Measurements from ENCODE around the gene TBCK.

TBCK gene

DNA sequence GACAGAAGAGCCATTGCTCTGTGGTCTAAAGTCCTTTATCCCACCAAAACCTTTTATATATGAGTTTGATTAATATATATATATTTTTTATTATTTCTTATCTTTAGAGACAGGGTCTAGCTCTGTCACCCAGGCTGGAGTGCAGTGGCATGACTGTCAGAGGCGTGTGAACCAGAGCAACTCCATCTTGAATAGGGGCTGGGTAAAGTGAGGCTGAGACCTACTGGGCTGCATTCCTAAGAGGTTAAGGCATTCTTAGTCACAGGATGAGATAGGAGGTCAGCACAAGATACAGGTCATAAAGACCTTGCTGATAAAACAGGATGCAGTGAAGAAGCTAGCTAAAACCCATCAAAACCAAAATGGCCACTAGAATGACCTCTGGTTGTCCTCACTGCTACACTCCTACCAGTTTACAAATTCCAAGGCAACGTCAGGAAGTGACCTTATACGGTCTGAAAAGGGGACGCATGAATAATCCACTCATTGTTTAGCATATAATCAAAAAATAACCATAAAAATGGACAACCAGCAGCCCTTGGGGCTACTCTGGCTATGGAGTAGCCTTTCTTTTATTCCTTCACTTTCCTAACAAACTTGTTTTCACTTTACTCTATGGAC is 10.5 kb downstream of the TBCK start:
- TF ChIP-seq, protein P1, sequence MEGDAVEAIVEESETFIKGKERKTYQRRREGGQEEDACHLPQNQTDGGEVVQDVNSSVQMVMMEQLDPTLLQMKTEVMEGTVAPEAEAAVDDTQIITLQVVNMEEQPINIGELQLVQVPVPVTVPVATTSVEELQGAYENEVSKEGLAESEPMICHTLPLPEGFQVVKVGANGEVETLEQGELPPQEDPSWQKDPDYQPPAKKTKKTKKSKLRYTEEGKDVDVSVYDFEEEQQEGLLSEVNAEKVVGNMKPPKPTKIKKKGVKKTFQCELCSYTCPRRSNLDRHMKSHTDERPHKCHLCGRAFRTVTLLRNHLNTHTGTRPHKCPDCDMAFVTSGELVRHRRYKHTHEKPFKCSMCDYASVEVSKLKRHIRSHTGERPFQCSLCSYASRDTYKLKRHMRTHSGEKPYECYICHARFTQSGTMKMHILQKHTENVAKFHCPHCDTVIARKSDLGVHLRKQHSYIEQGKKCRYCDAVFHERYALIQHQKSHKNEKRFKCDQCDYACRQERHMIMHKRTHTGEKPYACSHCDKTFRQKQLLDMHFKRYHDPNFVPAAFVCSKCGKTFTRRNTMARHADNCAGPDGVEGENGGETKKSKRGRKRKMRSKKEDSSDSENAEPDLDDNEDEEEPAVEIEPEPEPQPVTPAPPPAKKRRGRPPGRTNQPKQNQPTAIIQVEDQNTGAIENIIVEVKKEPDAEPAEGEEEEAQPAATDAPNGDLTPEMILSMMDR (conservative IDR thresholded peaks at IDR 0.05; ENCODE audit: control insufficient read depth, insufficient read depth, low read depth, low read length): no peak
- no peak for DNase-seq (ENCODE audit: low read depth)
- H3K4me3 ChIP-seq (ENCODE audit: control insufficient read depth, low read depth, low read length): no peak overlapping the region

DNA sequence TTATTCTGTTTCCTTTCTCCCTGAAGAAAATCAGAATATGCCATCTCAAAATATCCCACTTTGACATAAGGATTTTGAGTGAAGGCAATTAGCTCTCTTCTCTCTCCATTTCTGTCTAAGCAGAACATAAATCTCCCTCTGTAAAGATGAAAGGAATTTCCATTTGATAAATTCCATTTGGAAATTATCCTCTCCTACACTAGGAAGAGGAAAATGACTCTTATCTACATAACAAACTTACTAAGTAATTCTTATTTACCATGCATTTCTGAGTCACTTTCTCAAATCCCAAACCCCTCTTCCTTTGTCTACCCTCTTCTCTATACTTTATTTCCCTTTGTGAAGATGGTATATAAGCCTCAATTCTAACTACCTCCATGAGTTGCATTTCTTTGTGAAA is 11.4 kb downstream of the TBCK start:
- TF ChIP-seq, protein P1 (conservative IDR thresholded peaks at IDR 0.05; ENCODE audit: control insufficient read depth, insufficient read depth, low read depth, low read length): no peak
- DNase-seq (ENCODE audit: low read depth): no peak

DNA sequence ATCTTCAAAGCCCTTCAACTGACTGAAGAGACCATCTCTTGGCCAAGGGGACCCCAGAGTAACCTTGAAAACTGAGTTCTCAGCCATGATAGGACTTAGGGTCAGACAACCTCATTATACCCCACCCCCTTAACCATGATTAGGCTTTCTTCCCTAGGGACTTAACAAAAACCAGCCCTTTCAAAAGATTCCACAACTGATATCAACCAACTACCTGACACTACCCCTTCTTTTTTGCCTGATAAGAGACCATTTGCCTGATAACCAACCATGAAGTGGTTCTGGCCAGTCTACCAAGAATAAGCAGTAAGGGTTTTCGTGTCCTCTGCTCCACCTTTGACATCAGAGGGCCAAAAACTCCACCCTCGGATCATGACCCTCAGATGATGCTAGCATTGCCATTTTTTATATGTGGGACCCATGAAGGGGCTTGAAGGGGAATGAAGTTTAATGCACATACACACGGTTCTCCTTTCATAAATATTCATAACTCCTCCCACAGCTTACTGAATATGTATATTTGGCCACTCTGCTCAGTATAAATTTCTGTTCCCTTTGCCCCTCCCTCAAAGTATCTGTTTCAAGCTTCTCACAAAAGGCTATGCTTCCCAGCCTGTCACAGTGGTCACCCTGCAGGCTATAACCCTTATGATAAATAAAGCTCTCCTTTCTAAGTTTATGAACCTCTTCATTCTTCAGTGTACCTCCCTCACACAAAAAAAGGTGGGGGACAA is 12.3 kb downstream of the TBCK start:
- H3K4me3 ChIP-seq (ENCODE audit: control insufficient read depth, low read depth, low read length): no peak overlapping the region
- no peak for DNase-seq (ENCODE audit: low read depth)
- TF ChIP-seq, protein P1 (conservative IDR thresholded peaks at IDR 0.05; ENCODE audit: control insufficient read depth, insufficient read depth, low read depth, low read length): no peak

More for the DNA sequence above, 11.4 kb downstream of the TBCK start:
- H3K4me3 ChIP-seq (ENCODE audit: control insufficient read depth, low read depth, low read length): no peak overlapping the region

DNA sequence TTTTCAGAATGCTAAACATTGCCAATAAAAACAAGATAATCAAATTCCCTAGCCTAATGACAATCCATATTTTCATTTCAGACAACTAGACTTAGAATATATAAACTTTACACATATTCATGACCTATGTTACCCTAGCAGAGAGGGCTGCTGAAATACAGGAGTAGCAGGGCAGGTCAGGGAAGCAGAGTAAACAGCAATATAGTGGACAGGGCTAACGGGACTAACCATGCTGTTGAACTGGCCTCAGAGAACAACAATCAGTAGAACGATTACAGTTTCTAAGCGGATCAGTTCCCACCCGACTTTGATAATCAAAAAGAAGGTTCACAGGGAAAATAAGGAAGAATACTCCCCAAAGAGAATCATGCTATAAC is 14.0 kb downstream of the TBCK start:
- DNase-seq (ENCODE audit: low read depth): no peak
- TF ChIP-seq, protein P1 (conservative IDR thresholded peaks at IDR 0.05; ENCODE audit: control insufficient read depth, insufficient read depth, low read depth, low read length): no peak
- H3K4me3 ChIP-seq (ENCODE audit: control insufficient read depth, low read depth, low read length): no peak overlapping the region

DNA sequence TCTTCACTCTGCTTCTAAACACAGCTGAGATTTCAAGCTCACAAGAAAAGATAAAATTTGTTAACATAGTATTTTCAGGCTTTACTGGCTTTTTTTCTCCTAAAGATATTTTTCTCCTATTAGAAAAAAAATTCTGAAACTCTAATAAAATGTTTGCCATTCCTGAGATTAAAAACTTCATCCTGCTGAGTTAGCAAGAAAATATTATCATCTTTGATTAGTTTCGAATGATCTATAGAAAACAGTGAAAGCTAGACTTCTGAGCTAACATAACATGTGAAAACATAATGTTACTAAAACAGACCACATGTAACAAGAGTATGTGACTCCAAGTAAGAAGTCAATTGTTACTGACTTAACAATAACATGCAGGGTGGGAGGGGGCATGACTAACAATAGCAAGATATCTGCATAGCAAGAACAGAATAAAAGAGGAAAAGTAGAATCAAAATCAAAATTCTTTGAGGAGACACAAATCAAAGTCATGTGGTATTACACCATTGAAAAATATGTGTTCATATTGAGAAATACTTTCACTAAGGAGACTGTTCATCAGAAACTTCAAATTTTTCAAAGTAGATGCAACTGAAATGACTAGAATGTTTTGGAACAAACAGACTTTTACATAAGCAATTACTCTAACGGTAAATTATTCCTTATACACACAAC is 14.5 kb downstream of the TBCK start:
- peak; percentile 27 for DNase-seq (ENCODE audit: low read depth)
- no peak overlapping the region for H3K4me3 ChIP-seq (ENCODE audit: control insufficient read depth, low read depth, low read length)
- TF ChIP-seq, protein P1 (conservative IDR thresholded peaks at IDR 0.05; ENCODE audit: control insufficient read depth, insufficient read depth, low read depth, low read length): no peak

DNA sequence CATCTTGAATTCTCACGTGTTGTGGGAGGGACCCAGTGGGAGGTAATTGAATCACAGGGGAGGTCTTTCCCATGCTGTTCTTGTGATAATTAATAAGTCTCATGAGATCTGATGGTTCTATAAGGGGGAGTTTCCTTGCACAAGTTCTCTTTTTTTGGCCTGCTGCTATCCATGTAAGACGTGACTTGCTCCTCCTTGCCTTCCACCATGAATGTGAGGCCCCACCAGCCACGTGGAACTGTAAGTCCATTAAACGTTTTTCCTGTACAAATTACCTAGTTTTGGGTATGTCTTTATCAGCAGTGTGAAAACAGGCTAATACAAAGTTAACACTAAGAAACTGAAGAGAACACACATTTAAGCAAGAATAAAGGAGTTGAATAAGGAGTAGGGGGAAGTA is 16.0 kb downstream of the TBCK start:
- DNase-seq (ENCODE audit: low read depth): no peak
- H3K4me3 ChIP-seq (ENCODE audit: control insufficient read depth, low read depth, low read length): no peak overlapping the region
- TF ChIP-seq, protein P1 (conservative IDR thresholded peaks at IDR 0.05; ENCODE audit: control insufficient read depth, insufficient read depth, low read depth, low read length): no peak

Data from fibroblast of mammary gland (primary cell).